ENCODE data around the gene RUNX1.

RUNX1 gene

GRCh38 chr21:34941162-34941561, 107.9 kb downstream of the RUNX1 start:
- Histone ChIP-seq H3K36me3 (ENCODE audit: control insufficient read depth, insufficient read depth, low read length) (no peaks in the 10 kb centered on the region), H3K27me3 (ENCODE audit: control insufficient read depth, insufficient read depth, low read length) (no peaks in the 10 kb centered on the region), H3K9ac (ENCODE audit: low read length) (no peak overlapping the region), H3K4me3 (ENCODE audit: low read length) (no peak overlapping the region), H3K9me3 (ENCODE audit: control insufficient read depth, low read length) (no peaks in the 10 kb centered on the region), H3K4me1 (ENCODE audit: control insufficient read depth, insufficient read depth, low read length) (no peaks in the 10 kb centered on the region)

- Histone ChIP-seq H3K4me1 (ENCODE audit: control insufficient read depth, insufficient read depth, low read length) (no peaks in the 10 kb centered on the region), H3K9me3 (ENCODE audit: control insufficient read depth, low read length) (no peaks in the 10 kb centered on the region), H3K9ac (ENCODE audit: low read length) (no peak overlapping the region), H3K36me3 (ENCODE audit: control insufficient read depth, insufficient read depth, low read length) (no peaks in the 10 kb centered on the region), H3K4me3 (ENCODE audit: low read length) (no peak overlapping the region), H3K27me3 (ENCODE audit: control insufficient read depth, insufficient read depth, low read length) (no peaks in the 10 kb centered on the region)
Measured at GRCh38 chr21:34939673-34940331, 109.3 kb downstream of the RUNX1 start.

- no peaks in the 10 kb centered on the region for H3K36me3 ChIP-seq (ENCODE audit: control insufficient read depth, insufficient read depth, low read length)
- H3K27me3 ChIP-seq (ENCODE audit: control insufficient read depth, insufficient read depth, low read length) = no peaks in the 10 kb centered on the region
- H3K9me3 ChIP-seq (ENCODE audit: control insufficient read depth, low read length) = no peaks in the 10 kb centered on the region
- H3K9ac ChIP-seq (ENCODE audit: low read length) = no peak overlapping the region
- H3K4me3 ChIP-seq (ENCODE audit: low read length) = no peak overlapping the region
- H3K4me1 ChIP-seq (ENCODE audit: control insufficient read depth, insufficient read depth, low read length) = peaks cover 5% of the 10 kb centered on the region
Measured at GRCh38 chr21:34938089-34938764, 110.9 kb downstream of the RUNX1 start.

- H3K9ac ChIP-seq (ENCODE audit: low read length) = no peak overlapping the region
- no peak overlapping the region for H3K4me3 ChIP-seq (ENCODE audit: low read length)
Measured at GRCh38 chr21:34936883-34937563, 112.1 kb downstream of the RUNX1 start.

GRCh38 chr21:34936371-34936789, 112.7 kb downstream of the RUNX1 start:
- Histone ChIP-seq H3K4me3 (ENCODE audit: low read length) (no peak overlapping the region), H3K36me3 (ENCODE audit: control insufficient read depth, insufficient read depth, low read length) (no peaks in the 10 kb centered on the region), H3K9ac (ENCODE audit: low read length) (no peak overlapping the region), H3K4me1 (ENCODE audit: control insufficient read depth, insufficient read depth, low read length) (peaks cover 5% of the 10 kb centered on the region), H3K27me3 (ENCODE audit: control insufficient read depth, insufficient read depth, low read length) (no peaks in the 10 kb centered on the region), H3K9me3 (ENCODE audit: control insufficient read depth, low read length) (no peaks in the 10 kb centered on the region)

More at GRCh38 chr21:34936883-34937563, 112.1 kb downstream of the RUNX1 start:
- Histone ChIP-seq H3K36me3 (ENCODE audit: control insufficient read depth, insufficient read depth, low read length) (no peaks in the 10 kb centered on the region), H3K4me1 (ENCODE audit: control insufficient read depth, insufficient read depth, low read length) (peaks cover 5% of the 10 kb centered on the region), H3K27me3 (ENCODE audit: control insufficient read depth, insufficient read depth, low read length) (no peaks in the 10 kb centered on the region), H3K9me3 (ENCODE audit: control insufficient read depth, low read length) (no peaks in the 10 kb centered on the region)

DNA sequence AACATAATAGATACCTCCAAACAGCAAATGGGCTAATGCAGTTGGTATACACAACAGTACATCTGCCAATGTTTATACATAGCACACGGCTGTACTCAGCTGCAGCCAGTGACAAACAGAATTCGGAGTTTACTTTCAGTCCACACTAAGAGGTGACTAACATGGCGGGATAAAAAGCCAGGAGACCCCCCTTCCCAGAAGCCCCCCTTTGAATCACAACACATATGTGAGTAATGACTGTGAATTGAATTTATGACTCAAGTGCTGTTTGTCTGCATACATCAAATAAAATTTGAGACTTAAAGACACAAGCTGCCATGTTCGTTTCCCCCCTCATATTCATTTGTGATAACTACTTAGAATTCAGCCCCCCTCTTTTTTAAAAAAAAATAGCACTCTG, 113.2 kb downstream of the RUNX1 start:
- Histone ChIP-seq H3K27me3 (ENCODE audit: control insufficient read depth, insufficient read depth, low read length) (no peaks in the 10 kb centered on the region), H3K9me3 (ENCODE audit: control insufficient read depth, low read length) (no peaks in the 10 kb centered on the region), H3K9ac (ENCODE audit: low read length) (no peak overlapping the region), H3K4me1 (ENCODE audit: control insufficient read depth, insufficient read depth, low read length) (peaks cover 5% of the 10 kb centered on the region), H3K36me3 (ENCODE audit: control insufficient read depth, insufficient read depth, low read length) (no peaks in the 10 kb centered on the region), H3K4me3 (ENCODE audit: low read length) (no peak overlapping the region)

DNA sequence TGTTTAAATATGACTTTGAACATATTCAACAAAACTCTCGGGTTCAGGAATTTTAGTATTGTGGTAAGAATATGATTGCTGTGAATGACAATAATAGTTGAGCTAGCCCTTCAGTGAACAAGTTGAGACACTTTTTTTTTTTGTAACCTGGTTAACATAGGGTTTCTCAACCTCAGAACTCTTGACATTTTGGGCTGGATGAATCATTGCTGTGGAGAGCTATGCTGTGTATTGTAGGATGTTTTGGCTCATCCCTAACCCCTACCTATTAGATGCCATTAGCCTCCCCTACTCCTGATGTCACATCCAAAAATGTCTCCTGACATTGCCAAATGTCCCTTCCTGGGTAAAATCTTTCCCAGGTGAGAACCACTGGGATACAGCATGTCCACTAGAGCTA, 113.7 kb downstream of the RUNX1 start:
- H3K9me3 ChIP-seq (ENCODE audit: control insufficient read depth, low read length) = no peaks in the 10 kb centered on the region
- H3K9ac ChIP-seq (ENCODE audit: low read length) = no peak overlapping the region
- H3K4me3 ChIP-seq (ENCODE audit: low read length) = no peak overlapping the region
- no peaks in the 10 kb centered on the region for H3K36me3 ChIP-seq (ENCODE audit: control insufficient read depth, insufficient read depth, low read length)
- H3K27me3 ChIP-seq (ENCODE audit: control insufficient read depth, insufficient read depth, low read length) = no peaks in the 10 kb centered on the region
- peaks cover 5% of the 10 kb centered on the region for H3K4me1 ChIP-seq (ENCODE audit: control insufficient read depth, insufficient read depth, low read length)

DNA sequence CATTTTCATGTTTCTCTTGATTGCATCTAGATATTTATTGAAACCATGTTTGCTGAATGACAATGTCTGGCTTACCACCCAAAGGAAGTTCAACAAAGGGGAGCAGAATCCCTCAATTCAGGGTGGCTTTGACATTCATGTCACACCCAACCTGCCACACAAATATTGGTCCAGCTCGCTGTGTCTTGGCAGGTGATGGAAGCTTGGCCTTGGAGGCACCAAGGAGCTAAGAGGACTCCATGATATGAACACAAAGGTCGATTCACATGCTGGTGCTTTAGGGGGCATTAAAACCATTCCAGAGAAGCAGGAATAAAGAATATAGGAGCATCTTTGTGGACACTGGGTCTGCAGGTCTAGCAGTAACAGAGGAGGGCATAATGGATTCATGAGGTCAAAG, 114.8 kb downstream of the RUNX1 start:
- no peaks in the 10 kb centered on the region for H3K9me3 ChIP-seq (ENCODE audit: control insufficient read depth, low read length)
- no peak overlapping the region for H3K9ac ChIP-seq (ENCODE audit: low read length)
- no peak overlapping the region for H3K4me3 ChIP-seq (ENCODE audit: low read length)
- no peaks in the 10 kb centered on the region for H3K36me3 ChIP-seq (ENCODE audit: control insufficient read depth, insufficient read depth, low read length)
- H3K4me1 ChIP-seq (ENCODE audit: control insufficient read depth, insufficient read depth, low read length) = peaks cover 5% of the 10 kb centered on the region
- no peaks in the 10 kb centered on the region for H3K27me3 ChIP-seq (ENCODE audit: control insufficient read depth, insufficient read depth, low read length)

DNA sequence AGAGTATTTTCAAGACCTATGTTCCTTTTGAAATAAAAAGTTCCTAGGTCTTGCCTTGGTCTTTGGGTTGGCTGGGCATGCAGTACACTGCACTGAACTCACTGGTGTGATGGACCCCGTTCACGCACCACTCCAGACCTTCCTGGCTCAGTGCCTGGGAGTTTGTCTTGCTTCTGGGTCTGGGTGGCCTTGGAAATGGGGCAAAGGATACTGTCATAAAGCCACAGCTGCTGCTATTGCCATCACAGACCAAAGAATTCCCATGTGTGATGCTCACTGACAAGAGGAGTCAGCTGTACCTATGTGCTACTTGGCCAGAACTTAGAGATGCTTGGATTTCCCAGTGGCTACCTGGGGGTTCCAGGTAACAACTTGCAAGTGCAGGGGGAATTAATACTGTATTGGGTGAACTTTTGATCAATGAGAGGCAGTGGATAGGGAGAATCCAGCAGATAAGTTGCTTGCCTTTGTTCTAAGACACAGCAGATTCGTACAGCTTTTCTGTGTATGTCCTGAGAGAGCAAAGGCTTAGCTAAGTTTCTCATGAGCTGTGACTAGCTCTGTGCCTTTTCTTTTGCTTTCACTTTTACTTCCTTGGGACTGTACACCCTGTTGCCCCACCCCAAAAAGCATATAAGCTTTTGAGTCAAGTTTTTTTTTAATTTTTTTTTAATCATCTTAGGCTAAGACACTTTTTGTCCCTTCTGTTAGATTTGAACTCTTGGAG, 115.3 kb downstream of the RUNX1 start:
- no peaks in the 10 kb centered on the region for H3K27me3 ChIP-seq (ENCODE audit: control insufficient read depth, insufficient read depth, low read length)
- no peak overlapping the region for H3K4me3 ChIP-seq (ENCODE audit: low read length)
- H3K9ac ChIP-seq (ENCODE audit: low read length) = no peak overlapping the region
- no peaks in the 10 kb centered on the region for H3K36me3 ChIP-seq (ENCODE audit: control insufficient read depth, insufficient read depth, low read length)
- H3K9me3 ChIP-seq (ENCODE audit: control insufficient read depth, low read length) = no peaks in the 10 kb centered on the region
- H3K4me1 ChIP-seq (ENCODE audit: control insufficient read depth, insufficient read depth, low read length) = peaks cover 5% of the 10 kb centered on the region

DNA sequence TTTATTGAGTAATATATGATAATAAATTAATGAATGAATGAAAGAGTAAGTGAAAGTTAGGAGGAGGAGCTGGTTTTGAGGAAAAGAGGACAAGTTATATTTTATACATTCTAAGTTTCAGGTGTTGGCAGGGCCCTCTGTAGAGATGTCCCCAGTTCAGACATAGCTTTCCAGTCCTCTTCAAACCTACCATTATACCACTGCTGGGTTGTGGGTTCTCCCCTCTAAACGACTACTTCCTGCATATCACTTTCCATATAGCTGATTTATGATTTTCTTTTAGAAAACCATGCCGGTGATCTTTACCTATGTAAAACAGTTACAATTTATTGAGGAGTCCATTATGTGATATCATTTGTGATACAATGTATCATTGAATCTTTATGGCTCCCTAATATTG, 116.9 kb downstream of the RUNX1 start:
- peaks cover 5% of the 10 kb centered on the region for H3K4me1 ChIP-seq (ENCODE audit: control insufficient read depth, insufficient read depth, low read length)
- no peaks in the 10 kb centered on the region for H3K27me3 ChIP-seq (ENCODE audit: control insufficient read depth, insufficient read depth, low read length)
- H3K9ac ChIP-seq (ENCODE audit: low read length) = no peak overlapping the region
- H3K36me3 ChIP-seq (ENCODE audit: control insufficient read depth, insufficient read depth, low read length) = no peaks in the 10 kb centered on the region
- H3K4me3 ChIP-seq (ENCODE audit: low read length) = no peak overlapping the region
- no peaks in the 10 kb centered on the region for H3K9me3 ChIP-seq (ENCODE audit: control insufficient read depth, low read length)

GRCh38 chr21:34930971-34931370, 118.1 kb downstream of the RUNX1 start:
- H3K9me3 ChIP-seq (ENCODE audit: control insufficient read depth, low read length) = no peaks in the 10 kb centered on the region
- H3K27me3 ChIP-seq (ENCODE audit: control insufficient read depth, insufficient read depth, low read length) = no peaks in the 10 kb centered on the region
- no peak overlapping the region for H3K9ac ChIP-seq (ENCODE audit: low read length)
- H3K4me3 ChIP-seq (ENCODE audit: low read length) = no peak overlapping the region
- no peaks in the 10 kb centered on the region for H3K36me3 ChIP-seq (ENCODE audit: control insufficient read depth, insufficient read depth, low read length)
- peaks cover 9% of the 10 kb centered on the region for H3K4me1 ChIP-seq (ENCODE audit: control insufficient read depth, insufficient read depth, low read length)

- Histone ChIP-seq H3K9ac (ENCODE audit: low read length) (no peak overlapping the region), H3K27me3 (ENCODE audit: control insufficient read depth, insufficient read depth, low read length) (no peaks in the 10 kb centered on the region), H3K4me3 (ENCODE audit: low read length) (no peak overlapping the region), H3K4me1 (ENCODE audit: control insufficient read depth, insufficient read depth, low read length) (peaks cover 7% of the 10 kb centered on the region), H3K9me3 (ENCODE audit: control insufficient read depth, low read length) (no peaks in the 10 kb centered on the region), H3K36me3 (ENCODE audit: control insufficient read depth, insufficient read depth, low read length) (no peaks in the 10 kb centered on the region)
Measured at GRCh38 chr21:34928637-34929036, 120.5 kb downstream of the RUNX1 start.

Measured in mucosa of stomach (tissue), 1 donor.